ENCODE data around the gene COL4A4. TPM values are rescaled to one million over a fixed set of nuclear protein-coding genes. Genes with fewer than 3 reads are reported as not detected.

The COL4A4 gene
- polyA plus RNA-seq, 2 of the 4 experiments (the other 2 are of a cell fraction), result 1.7 to 6.8 TPM

- TF ChIP-seq USF2 (IDR thresholded peaks at IDR 0.05), result no peak
- no peak for TF ChIP-seq ZNF302 (CRISPR knock-in tag; IDR thresholded peaks at IDR 0.05)
- no peak for TF ChIP-seq FOSB (CRISPR knock-in tag; IDR thresholded peaks at IDR 0.05)
- no peak for TF ChIP-seq POLR2A (IDR thresholded peaks at IDR 0.05; ENCODE audit: low read length)
- no peak for TF ChIP-seq TFCP2L1 (CRISPR knock-in tag; IDR thresholded peaks at IDR 0.05)
- TF ChIP-seq CEBPB (IDR thresholded peaks at IDR 0.05), result no peak
These were observed 21.7 kb upstream of the COL4A4 start (continued) for GRCh38 chr2:227185615-227186232.

GRCh38 chr2:227183657-227184367, 19.8 kb upstream of the COL4A4 start:
- peak in 1 of 2 experiments; percentile 53 for DNase-seq (ENCODE audit: low read depth in 1 of 2, low spot score in 1 of 2)
- Histone ChIP-seq H3K9me3 (peaks cover 4% of the 10 kb centered on the region; the same call in 1 of the 3 replicates), H3K27ac (peak overlapping the region; percentile 23 to 49; a peak in 4 of 6 replicates), H3K4me1 (peaks cover 57% of the 10 kb centered on the region), H3K4me3 (no peak overlapping the region), H3K4me2 (peak overlapping the region; percentile 18; the same call in 2 of the 3 replicates)
- 51% methylated on average over 2 of the region's 2 CpGs for WGBS (ENCODE audit: missing lambda C conversion rate)
- FAIRE-seq, result no peak
- CTCF ChIA-PET, result interaction anchor here (1.5 kb wide), 1 partner anchor 54 kb away, joined by 6 read pairs; no protein-coding TSS in a partner anchor
- POLR2A ChIA-PET, result no interaction called here
- ATAC-seq, result peak in 1 of 2 experiments; percentile 66; a peak in 3 of 6 replicates
- TF ChIP-seq MAFK (IDR thresholded peaks at IDR 0.05; ENCODE audit: partially characterized antibody) (peak; percentile 30), BHLHE40 (IDR thresholded peaks at IDR 0.05; ENCODE audit: low read depth, low read length) (no peak), GATA3 (IDR thresholded peaks at IDR 0.05; ENCODE audit: borderline replicate concordance) (0 out of 2 replicates have a peak, but pooled peaks have one; percentile 22), E2F6 (IDR thresholded peaks at IDR 0.05; ENCODE audit: borderline replicate concordance, low read depth) (no peak), MAX (IDR thresholded peaks at IDR 0.05) (peak; percentile 17; the same call in 1 of the 2 replicates), ESRRA (IDR thresholded peaks at IDR 0.05; ENCODE audit: borderline replicate concordance, low read length) (no peak), ZNF302 (CRISPR knock-in tag; IDR thresholded peaks at IDR 0.05) (no peak)

GRCh38 chr2:227182765-227183164, 18.8 kb upstream of the COL4A4 start:
- CTCF ChIA-PET, result interaction anchor here (1.5 kb wide), 1 partner anchor 55 kb away, joined by 6 read pairs; no protein-coding TSS in a partner anchor
- no peak overlapping the region; a peak in 1 of 6 replicates for H3K27ac ChIP-seq
- peak overlapping the region; percentile 18; the same call in 2 of the 3 replicates for H3K4me2 ChIP-seq
- TF ChIP-seq PHF8 (IDR thresholded peaks at IDR 0.05; ENCODE audit: borderline replicate concordance, low read depth), result no peak
- no peak for TF ChIP-seq POLR2AphosphoS2 (conservative IDR thresholded peaks at IDR 0.05; ENCODE audit: low read length)
- no peak for TF ChIP-seq MAX (IDR thresholded peaks at IDR 0.05)
- TF ChIP-seq RAD21 (conservative IDR thresholded peaks at IDR 0.05 in 1 of 2, IDR thresholded peaks at IDR 0.05 in 1 of 2), result no peak
- no peak for TF ChIP-seq RCOR1 (IDR thresholded peaks at IDR 0.05; ENCODE audit: low read depth, low read length)
- no peak for TF ChIP-seq ELK1 (IDR thresholded peaks at IDR 0.05; ENCODE audit: low read depth, low read length)
- TF ChIP-seq BCL3 (IDR thresholded peaks at IDR 0.05), result no peak
- no peak for TF ChIP-seq FOSL2 (IDR thresholded peaks at IDR 0.05)
- TF ChIP-seq FOSL2 (CRISPR knock-in tag; IDR thresholded peaks at IDR 0.05), result no peak
- no peak for TF ChIP-seq POLR2A (IDR thresholded peaks at IDR 0.05; ENCODE audit: low read length)
- TF ChIP-seq KDM1A (IDR thresholded peaks at IDR 0.05; ENCODE audit: low read depth), result no peak
- TF ChIP-seq HOXA7 (CRISPR knock-in tag; IDR thresholded peaks at IDR 0.05), result no peak
- TF ChIP-seq BHLHE40 (IDR thresholded peaks at IDR 0.05; ENCODE audit: low read depth, low read length), result no peak
- no peak for TF ChIP-seq NFE2L2 (conservative IDR thresholded peaks at IDR 0.05; ENCODE audit: low read length)
- TF ChIP-seq HEYL (CRISPR knock-in tag; IDR thresholded peaks at IDR 0.05), result no peak
- no peak for TF ChIP-seq JUN (IDR thresholded peaks at IDR 0.05)
- H3K4me3 ChIP-seq, result no peak overlapping the region
- POLR2A ChIA-PET, result no interaction called here
- FAIRE-seq (no peak), ATAC-seq (no peak), DNase-seq (ENCODE audit: low read depth in 1 of 2, low spot score in 1 of 2) (no peak)
- H3K4me1 ChIP-seq, result peaks cover 47% of the 10 kb centered on the region
- peaks cover 4% of the 10 kb centered on the region; the same call in 1 of the 3 replicates for H3K9me3 ChIP-seq
